22Rv1 (cell line): ENCODE data around the gene GABBR1.

ENCODE experiments used
- CTCF ChIP-seq: fragments of 450-650 bp; IDR thresholded peaks from 2 replicates; pipeline ENCODE4 v1.5.1; 2017; ENCODE audit warnings: mild to moderate bottlenecking
- ZFX ChIP-seq: fragments of 450-650 bp; IDR thresholded peaks from 2 replicates; pipeline ENCODE4 v1.6.1; 2017; ENCODE audit warnings: antibody characterized with exemption, borderline replicate concordance

- no peak for TF ChIP-seq CTCF
- TF ChIP-seq ZFX: no peak
Observed at GRCh38 chr6:29510746-29511300, 122.2 kb downstream of the GABBR1 start.
